ENCODE results near the gene EMX1.

Gene EMX1

GRCh38 chr2:72945450-72946019 lies 28.2 kb downstream of the EMX1 start:
- no peak for DNase-seq

DNA sequence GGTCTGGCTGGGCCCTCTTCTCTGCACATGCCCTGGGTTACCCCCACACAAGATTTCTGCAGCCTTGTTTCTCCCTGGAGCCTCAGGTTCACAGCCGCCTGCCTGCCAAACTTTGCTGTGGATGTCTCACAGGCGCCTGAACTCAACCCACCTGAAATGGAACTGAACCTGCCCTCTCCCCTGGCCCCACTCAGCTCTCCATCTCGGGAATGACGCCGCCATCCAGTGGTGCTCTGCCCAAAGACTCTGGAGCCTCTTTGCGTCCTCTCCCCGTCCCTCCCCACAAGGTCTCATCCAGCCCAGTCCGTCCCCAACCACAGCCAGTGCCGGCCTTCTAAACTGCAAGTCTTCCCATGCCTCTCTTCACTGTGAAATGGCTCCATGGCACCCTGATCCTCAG lies 29.1 kb downstream of the EMX1 start:
- DNase-seq, result no peak

DNA sequence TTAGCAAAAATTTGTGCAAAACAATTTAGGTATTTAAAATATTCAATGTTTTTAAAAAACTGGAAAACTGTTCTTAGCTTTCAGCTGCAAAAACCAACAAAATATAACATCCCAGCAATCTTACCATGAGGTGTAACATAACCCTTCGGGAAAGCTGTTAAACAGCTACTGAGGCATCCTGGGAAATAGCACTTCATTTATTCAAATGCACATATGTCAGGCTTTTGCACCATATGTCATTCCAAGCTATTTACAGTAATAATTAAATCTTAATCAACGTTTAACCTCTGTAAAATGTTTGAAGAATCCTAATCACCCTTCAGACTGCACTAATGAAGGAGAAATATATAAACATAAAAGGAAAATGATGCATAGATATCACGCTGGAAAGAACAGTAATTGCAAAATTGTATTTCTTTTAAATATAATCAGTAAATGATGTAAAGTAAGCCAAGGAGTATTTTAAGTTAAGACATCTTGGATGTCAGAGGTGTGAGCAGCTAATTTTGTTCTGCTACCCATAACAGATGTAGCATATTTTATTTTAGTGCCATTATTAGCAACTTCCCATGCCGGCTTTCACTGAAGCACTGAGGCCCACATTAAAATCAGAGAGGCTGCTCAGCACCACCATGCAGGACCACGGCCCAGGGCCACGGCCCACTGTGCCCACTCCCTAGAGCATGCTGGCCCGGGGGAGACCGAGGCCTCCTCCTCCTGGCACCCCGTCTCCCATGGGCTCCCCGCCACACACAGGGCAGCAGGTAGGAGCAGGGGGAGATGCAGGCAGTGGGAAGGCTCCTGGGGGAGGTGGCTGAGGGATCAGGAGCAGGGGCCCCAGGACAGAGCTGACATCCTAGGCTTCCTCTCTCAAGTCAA lies 30.9 kb downstream of the EMX1 start:
- no peak for DNase-seq

GRCh38 chr2:72949045-72949444 lies 31.7 kb downstream of the EMX1 start:
- no peak for DNase-seq

DNA sequence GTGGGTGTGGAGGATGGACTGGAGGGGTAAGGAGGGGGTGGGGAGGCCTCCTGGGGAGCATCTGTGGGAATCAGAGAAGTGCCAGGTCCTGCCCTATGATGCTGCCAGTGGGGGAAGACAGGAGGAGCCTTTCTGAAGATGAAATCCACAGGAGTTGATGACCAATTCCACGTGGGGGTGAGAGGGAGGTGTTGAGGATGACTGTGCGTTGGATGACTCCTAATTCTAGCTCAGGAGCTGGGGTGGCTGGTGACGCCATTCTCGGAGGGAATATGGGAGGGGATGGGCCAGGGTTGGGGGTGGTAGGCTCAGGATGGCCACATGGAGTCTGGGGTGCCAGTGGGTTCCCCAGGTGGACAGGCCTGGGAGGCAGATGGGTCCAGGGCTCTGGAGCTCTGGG lies 32.3 kb downstream of the EMX1 start:
- DNase-seq, result no peak

DNA sequence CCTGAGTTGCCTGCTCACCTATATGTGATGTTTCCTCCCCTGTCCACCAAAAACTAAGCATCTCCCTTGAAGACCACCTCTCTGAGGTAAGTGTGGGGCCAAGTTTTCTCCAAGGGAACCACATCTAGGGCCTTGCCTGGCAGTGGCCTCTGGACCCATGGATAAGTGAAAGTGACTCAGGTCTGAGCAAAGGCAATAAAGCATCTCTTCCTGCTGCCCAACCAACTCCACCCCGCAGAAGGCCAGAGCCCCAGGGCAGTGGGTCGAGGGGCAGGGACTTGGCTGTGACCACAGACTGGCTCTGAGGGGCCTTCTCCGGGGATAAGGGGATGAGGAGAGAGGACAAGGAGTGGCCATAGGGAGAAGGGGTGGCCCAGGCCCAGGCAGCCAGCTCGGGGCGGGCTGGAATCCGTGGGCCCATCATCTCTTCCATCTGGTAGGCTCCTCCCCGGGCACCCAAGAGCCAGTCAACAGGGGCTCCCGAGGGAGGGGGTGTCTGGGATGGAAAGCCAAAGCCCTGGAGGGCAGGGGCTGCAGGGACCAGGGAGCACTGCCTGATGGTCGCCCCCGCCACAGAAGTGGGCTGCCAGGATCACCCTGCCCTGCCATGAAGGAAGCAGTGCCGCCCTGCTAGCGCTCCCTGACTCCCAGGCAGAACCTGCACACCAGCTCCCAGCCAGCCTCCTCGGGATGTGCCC lies 33.4 kb downstream of the EMX1 start:
- DNase-seq, result no peak

GRCh38 chr2:72951303-72952095 lies 34.2 kb downstream of the EMX1 start:
- no peak for DNase-seq

GRCh38 chr2:72952110-72952823 lies 34.9 kb downstream of the EMX1 start:
- no peak for DNase-seq

DNA sequence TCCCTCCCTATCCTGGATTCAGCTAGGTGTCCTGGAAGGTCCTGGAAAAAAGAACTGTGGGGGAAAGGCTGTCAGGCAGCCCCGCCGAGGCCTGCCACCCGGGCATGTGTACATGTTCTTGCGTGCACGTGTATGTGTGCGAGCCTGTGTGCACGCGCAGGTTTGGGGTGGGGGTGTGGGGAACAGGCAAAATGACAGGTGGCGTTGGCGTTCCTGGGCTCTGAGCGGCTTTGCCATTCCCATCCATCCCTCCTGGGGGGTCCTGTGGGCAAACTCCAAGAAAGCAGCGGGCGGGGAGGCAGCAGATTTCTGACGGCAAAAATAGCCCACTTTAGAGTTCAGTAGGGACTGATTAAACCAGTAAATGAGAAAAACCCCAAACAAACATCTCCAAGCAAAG lies 35.6 kb downstream of the EMX1 start:
- no peak for DNase-seq

GRCh38 chr2:72953528-72953927 lies 36.2 kb downstream of the EMX1 start:
- DNase-seq, result no peak

- no peak for DNase-seq
These were observed 36.7 kb downstream of the EMX1 start for GRCh38 chr2:72953976-72954375.

- DNase-seq, result no peak
These were observed 37.3 kb downstream of the EMX1 start for GRCh38 chr2:72954376-72955227.

DNA sequence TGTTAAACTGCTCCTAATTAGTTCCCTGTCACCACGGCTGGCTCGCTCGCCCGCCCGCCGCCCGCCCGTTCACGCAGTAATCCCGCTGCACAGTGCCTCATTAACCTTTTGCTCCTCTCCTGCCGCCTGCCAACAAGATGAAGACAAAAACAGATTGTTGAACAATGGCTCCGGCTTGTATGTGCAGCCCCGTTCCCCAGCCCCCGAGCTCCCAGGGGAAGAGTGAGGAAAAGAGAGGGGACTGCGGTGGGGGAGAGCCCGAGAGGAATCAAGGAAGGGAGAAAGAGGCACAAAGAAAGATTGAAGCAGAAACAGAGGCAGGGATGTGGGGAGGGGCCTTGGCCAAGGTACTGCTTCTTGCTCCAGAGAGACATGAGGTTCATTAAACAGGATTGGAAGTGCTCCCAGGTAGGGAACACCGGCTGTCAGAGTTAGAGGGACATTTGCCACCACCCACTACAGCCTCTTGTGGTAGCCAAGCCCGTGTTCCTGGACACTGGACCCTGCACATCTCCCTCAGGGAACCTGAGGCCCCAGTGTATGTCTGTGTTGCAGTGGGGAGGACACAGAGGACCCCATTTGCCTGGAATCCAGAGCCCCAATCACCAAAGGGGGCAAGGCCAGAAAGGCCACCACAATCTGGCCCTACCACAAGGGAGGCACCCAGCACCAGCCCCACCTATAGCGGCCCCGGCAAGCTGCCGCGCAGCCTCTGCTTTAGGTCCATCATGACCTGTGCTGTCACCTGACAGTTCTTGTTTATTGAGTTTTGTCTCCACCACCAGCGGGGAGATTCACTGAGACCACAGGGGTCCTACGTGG lies 38.1 kb downstream of the EMX1 start:
- no peak for DNase-seq

DNA sequence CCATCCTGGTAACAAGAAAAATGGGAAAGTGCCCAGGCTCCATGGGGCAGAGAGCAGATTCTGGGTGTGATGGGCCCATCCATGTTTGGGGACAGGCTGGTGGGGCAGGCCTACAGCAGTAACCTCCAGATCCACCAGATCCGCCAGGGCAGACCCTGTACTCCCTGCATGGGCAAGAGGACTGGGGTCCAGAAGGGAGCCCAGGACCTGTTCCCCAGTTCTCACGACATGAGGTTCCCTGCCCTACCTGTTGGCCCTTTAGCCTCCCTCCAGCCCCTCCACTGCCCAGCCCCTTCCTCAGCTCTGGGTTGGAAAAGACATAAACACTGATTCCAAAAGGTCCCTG lies 38.7 kb downstream of the EMX1 start:
- DNase-seq, result no peak

GRCh38 chr2:72956936-72957335 lies 39.6 kb downstream of the EMX1 start:
- no peak for DNase-seq

DNA sequence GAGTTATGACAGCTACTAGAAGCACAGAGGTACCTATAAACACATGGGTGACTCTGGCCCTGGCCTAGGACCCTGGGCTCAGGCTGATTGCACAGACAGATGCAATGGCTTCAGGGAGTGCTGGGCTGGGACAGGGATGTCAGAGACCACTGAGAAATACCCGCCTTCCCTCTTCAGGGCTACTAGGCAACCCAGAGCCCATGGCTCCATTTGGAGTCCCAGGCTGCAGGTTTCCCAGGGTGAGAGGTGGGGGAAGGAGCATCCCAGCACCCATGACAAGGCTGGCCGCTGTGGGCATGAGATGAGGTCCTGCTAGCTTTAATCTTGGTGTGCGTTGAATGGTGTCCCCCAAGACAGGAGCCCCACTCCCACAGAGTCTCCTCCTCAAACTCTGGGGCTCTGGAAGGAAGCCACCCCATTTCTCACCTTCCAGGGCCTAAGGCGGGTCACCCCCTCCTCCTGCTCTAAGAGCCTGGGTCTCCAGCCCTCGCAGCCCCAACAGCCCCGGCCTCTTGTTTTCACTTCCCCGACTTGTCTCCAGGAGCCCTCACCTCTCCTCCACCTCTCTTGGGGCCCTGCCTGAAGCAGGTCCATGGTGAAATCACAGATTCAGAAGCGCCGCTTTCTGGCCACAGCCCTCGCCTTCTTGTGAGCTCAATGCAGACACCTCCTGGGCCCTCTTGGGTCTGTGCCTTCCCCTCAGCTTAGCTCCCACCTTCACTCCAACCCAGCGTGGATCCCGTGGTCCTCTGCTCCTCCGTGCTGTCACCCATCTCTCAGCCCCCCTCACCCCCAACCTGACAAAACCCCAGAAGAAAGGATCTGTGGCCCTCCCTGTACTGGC lies 41.4 kb downstream of the EMX1 start:
- no peak for DNase-seq

DNA sequence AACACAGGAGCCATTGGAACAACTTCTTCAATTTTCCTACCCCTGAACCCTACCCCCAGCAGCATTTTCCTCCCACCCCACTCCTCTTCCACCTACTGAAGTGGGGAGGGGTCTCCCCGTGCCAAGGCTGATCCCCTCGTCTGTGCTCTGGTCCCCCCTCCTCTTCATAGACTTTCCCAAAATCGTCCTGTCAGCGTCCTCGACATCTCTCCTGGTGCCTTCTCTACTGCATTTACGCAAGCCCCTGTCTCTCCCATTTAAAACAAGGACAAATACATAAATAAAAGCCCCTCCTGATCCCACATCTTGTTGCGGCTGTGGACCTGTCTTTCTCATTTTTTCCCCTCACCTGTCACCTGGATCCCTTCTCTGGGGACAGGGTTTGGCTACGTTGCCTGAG lies 42.2 kb downstream of the EMX1 start:
- DNase-seq, result no peak

GRCh38 chr2:72959995-72960981 lies 43.0 kb downstream of the EMX1 start:
- DNase-seq, result no peak

Data from stimulated activated CD4-positive, alpha-beta T cell treated with anti-CD3 and anti-CD28 coated beads, Interleukin-2, amount 100 ng/mL, for 24 hours (primary cell).